Measurements from ENCODE around the gene CAST. TPM values are rescaled to one million over a fixed set of nuclear protein-coding genes. Genes with fewer than 3 reads are reported as not detected.

Gene CAST
- total RNA-seq, 2 experiments from 2014 or later = 197 to 200 TPM

DNA sequence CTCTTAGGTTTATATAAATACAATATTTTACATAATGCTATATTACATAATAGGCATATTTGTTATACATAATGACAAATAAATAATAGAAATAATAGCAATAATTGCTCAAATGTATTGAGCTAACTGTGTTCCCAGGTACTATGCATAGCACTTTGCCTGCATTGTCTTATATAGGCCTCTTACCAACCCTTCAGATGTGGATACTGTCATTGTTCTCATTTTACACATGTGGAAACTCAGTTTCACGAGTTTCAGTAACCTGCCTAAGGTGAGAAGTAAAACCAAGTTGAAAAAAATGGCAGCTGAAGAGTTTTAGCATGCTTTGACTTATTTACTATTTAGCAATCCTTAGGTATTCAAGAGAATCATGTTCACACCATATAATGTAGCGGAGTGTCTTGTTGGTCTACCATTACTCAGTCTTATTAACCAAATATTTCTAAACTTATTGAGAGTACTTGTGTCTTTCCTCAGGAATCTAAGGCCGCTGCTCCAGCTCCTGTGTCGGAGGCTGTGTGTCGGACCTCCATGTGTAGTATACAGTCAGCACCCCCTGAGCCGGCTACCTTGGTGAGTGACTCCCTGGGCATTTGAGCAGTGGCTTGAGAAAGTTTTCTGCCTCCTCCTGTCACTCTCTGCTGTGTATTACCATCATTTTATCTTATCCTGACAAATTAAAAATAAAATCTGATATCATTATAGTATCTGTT, 88.1 kb downstream of the CAST start:
- H3K9me3 Mint-ChIP-seq = no peaks in the 10 kb centered on the region
- ATAC-seq (ENCODE audit: poor library complexity) (no peak), DNase-seq (no peak)
- H3K27me3 ChIP-seq (ENCODE audit: control insufficient read depth in 1 of 2, insufficient read depth in 2 of 2, low read length in 2 of 2) = no peaks in the 10 kb centered on the region
- intact Hi-C loops (cut with DNase I, micrococcal nuclease) = loop anchor here in 1 of 2 experiments (5.0 to 10.0 kb wide), 2 partner anchors 72 to 125 kb away; partner anchors contain the start of gene ERAP2
- H3K4me1 Mint-ChIP-seq (ENCODE audit: low read depth) = no peaks in the 10 kb centered on the region
- ChIA-PET CTCF (interaction anchor here (1.5 kb wide), 1 partner anchor 16 kb away, joined by 4 read pairs; no protein-coding TSS in a partner anchor), POLR2A (no interaction called here)
- H3K4me1 ChIP-seq (ENCODE audit: insufficient read depth, low read length) = no peaks in the 10 kb centered on the region
- TF ChIP-seq CTCF (IDR thresholded peaks at IDR 0.05) = no peak
- no peaks in the 10 kb centered on the region for H3K27me3 Mint-ChIP-seq
- H3K9me3 ChIP-seq (ENCODE audit: control insufficient read depth in 1 of 2, insufficient read depth in 1 of 2, low read length in 2 of 2) = no peaks in the 10 kb centered on the region
- no peak overlapping the region for H3K27ac Mint-ChIP-seq
- H3K27ac ChIP-seq (ENCODE audit: low read depth in 1 of 2, low read length in 2 of 2) = no peak overlapping the region
- H3K36me3 Mint-ChIP-seq (ENCODE audit: low read depth) = peaks cover 95% of the 10 kb centered on the region
- H3K36me3 ChIP-seq (ENCODE audit: insufficient read depth, low read length) = peaks cover 91% of the 10 kb centered on the region
- H3K4me3 Mint-ChIP-seq = no peak overlapping the region
- no peak overlapping the region for H3K4me3 ChIP-seq (ENCODE audit: low read length)

DNA sequence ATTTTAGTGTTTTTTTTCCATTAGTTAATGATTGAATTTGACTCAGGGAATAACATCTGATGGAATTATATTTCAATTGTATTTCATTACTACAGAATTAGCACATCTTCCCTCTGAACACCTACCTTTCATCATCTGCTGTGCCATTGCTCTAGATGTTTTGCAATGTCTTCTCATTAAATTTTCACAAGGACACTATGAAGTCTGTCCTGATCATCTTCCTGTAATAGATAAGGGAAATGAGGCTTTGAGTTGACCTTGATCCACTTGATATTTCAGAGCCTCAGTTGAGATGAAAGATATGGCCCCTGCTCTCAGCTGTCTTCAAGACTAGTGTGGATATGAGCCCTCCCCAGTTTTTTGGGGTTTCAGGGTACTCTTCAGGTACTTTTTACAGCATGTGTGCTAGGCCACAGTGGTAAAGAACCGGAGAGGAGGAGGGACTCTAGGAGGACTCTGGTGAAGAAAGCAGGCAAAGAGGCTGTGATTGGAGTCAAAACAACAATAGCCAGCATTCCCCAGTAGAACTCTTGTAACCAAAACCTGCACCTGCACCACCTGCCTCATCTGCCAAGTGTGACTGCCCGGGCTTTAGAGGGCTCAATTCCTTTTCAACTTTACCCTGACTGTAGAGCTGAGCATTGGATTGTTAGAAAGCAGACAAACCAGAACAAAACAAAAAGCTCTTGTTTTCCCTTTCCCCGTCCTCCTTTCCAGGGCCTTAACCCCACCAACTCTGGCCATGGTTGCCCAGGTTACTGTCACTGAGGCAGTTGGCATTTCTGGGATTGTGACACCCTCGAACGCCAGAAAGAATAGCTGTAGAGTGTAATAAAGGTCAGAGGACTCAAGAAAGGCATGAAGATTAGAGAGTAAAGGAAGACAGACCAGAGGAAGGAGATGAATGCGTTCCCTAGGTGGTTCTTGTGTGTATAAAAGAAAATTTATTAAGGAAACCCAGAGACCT, 89.3 kb downstream of the CAST start:
- Mint-ChIP-seq H3K27ac (no peak overlapping the region), H3K27me3 (no peaks in the 10 kb centered on the region), H3K4me3 (no peak overlapping the region), H3K9me3 (no peaks in the 10 kb centered on the region), H3K36me3 (ENCODE audit: low read depth) (peaks cover 93% of the 10 kb centered on the region), H3K4me1 (ENCODE audit: low read depth) (no peaks in the 10 kb centered on the region)
- DNase-seq (no peak), ATAC-seq (ENCODE audit: poor library complexity) (no peak)
- Histone ChIP-seq H3K4me1 (ENCODE audit: insufficient read depth, low read length) (no peaks in the 10 kb centered on the region), H3K4me3 (ENCODE audit: low read length) (no peak overlapping the region), H3K27me3 (ENCODE audit: control insufficient read depth in 1 of 2, insufficient read depth in 2 of 2, low read length in 2 of 2) (no peaks in the 10 kb centered on the region), H3K9me3 (ENCODE audit: control insufficient read depth in 1 of 2, insufficient read depth in 1 of 2, low read length in 2 of 2) (no peaks in the 10 kb centered on the region), H3K27ac (ENCODE audit: low read depth in 1 of 2, low read length in 2 of 2) (no peak overlapping the region), H3K36me3 (ENCODE audit: insufficient read depth, low read length) (peaks cover 91% of the 10 kb centered on the region)
- no peak for TF ChIP-seq CTCF (IDR thresholded peaks at IDR 0.05)
- intact Hi-C loops (cut with DNase I, micrococcal nuclease) = loop anchor here (1.0 to 10.0 kb wide), 4 partner anchors 71 to 412 kb away; partner anchors contain the start of gene ERAP2 (in 1 of the 2)
- CTCF ChIA-PET = interaction anchor here (0.6 to 2.7 kb wide), 24 partner anchors 8 to 412 kb away, joined by 3 to 13 read pairs (median 4); no protein-coding TSS in a partner anchor
- POLR2A ChIA-PET = interaction anchor here (0.6 to 1.6 kb wide), 5 partner anchors 12 to 412 kb away, joined by 3 to 7 read pairs (median 4); partner anchors contain the start of gene ERAP1

DNA sequence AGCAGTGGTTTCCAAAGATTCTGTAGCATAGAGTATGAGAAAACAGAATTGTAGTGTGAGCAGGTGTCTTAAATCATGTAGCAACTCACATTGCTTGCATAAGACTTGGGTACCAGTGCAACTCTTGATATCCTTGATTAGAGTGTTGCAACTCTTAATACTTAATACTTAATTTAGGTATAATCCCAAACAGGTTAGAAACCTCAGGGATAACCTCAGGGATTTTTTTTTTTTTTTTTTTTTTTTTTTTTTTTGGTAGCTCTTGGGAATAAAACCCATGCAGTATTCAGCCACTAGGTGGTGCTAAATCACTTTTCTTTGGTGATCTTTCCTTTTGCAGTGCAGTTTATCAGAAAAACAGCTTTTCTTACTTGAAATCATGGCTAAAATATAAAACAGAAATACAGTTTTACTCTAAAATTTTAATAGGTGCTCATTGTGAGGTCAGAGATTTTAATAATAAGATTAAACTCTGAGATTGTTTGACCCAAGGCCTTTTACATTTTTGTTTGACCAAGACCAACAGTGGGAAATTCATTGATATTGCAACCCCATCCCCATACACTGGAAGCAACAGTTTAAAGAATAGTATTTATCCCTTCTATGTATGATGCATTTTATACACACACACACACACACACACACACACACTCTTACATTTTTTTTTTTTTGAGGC, 90.3 kb downstream of the CAST start:
- H3K9me3 ChIP-seq (ENCODE audit: control insufficient read depth in 1 of 2, insufficient read depth in 1 of 2, low read length in 2 of 2) = no peaks in the 10 kb centered on the region
- ChIA-PET CTCF (interaction anchor here (0.6 to 2.7 kb wide), 25 partner anchors 9 to 411 kb away, joined by 3 to 13 read pairs (median 4); no protein-coding TSS in a partner anchor), POLR2A (interaction anchor here (0.6 to 1.6 kb wide), 8 partner anchors 9 to 411 kb away, joined by 3 to 7 read pairs (median 3); partner anchors contain the start of gene ERAP1)
- H3K4me3 ChIP-seq (ENCODE audit: low read length) = no peak overlapping the region
- Mint-ChIP-seq H3K9me3 (no peaks in the 10 kb centered on the region), H3K27me3 (no peaks in the 10 kb centered on the region), H3K4me1 (ENCODE audit: low read depth) (no peaks in the 10 kb centered on the region), H3K27ac (no peak overlapping the region), H3K36me3 (ENCODE audit: low read depth) (peaks cover 93% of the 10 kb centered on the region), H3K4me3 (no peak overlapping the region)
- H3K4me1 ChIP-seq (ENCODE audit: insufficient read depth, low read length) = no peaks in the 10 kb centered on the region
- H3K27ac ChIP-seq (ENCODE audit: low read depth in 1 of 2, low read length in 2 of 2) = no peak overlapping the region
- peak; percentile 83 for TF ChIP-seq CTCF (IDR thresholded peaks at IDR 0.05)
- ATAC-seq (ENCODE audit: poor library complexity) = peak; percentile 67
- intact Hi-C loops (cut with DNase I, micrococcal nuclease) = loop anchor here (1.0 to 10.0 kb wide), 4 partner anchors 70 to 411 kb away; partner anchors contain the start of gene ERAP2 (in 1 of the 2)
- peak in 6 of 14 experiments; percentile 17 to 82 (median 68) for DNase-seq
- peaks cover 91% of the 10 kb centered on the region for H3K36me3 ChIP-seq (ENCODE audit: insufficient read depth, low read length)
- no peaks in the 10 kb centered on the region for H3K27me3 ChIP-seq (ENCODE audit: control insufficient read depth in 1 of 2, insufficient read depth in 2 of 2, low read length in 2 of 2)

Data from CD4-positive, alpha-beta T cell (primary cell).